RWPE2 (cell line): Measurements from ENCODE around the gene PDE4D.

Experiments
- ATAC-seq: fragments of 200-7000 bp; cut with Tn5 transposase; 3 replicates; pipeline ENCODE4 v1.9.1; 2021; ENCODE audit warnings: low read depth
- DNase-seq: peaks from one replicate; pipeline ENCODE4 v3.0.0-alpha.2; 2020; ENCODE audit warnings: low spot score
- H3K27ac ChIP-seq: fragments of 450-650 bp; 2 replicates; pipeline ENCODE4 v1.5.1; 2017; ENCODE audit warnings: mild to moderate bottlenecking; ENCODE audit not compliant: poor library complexity, severe bottlenecking
- H3K27me3 ChIP-seq: fragments of 250-450 bp; sonication (Bioruptor Pico); 2 replicates; pipeline ENCODE4 v1.5.1; 2021; ENCODE audit warnings: mild to moderate bottlenecking, moderate library complexity; ENCODE audit not compliant: insufficient read depth, poor library complexity, severe bottlenecking
- H3K36me3 ChIP-seq: fragments of 250-450 bp; sonication (Bioruptor Pico); 2 replicates; pipeline ENCODE4 v1.5.1; 2020; ENCODE audit warnings: low read depth, mild to moderate bottlenecking, moderate library complexity
- H3K4me1 ChIP-seq: fragments of 250-450 bp; sonication (Bioruptor Pico); 2 replicates; pipeline ENCODE4 v1.5.1; 2021; ENCODE audit warnings: mild to moderate bottlenecking, moderate library complexity; ENCODE audit not compliant: insufficient read depth, poor library complexity, severe bottlenecking
- H3K4me3 ChIP-seq: fragments of 250-450 bp; sonication (Bioruptor Pico); 2 replicates; pipeline ENCODE4 v1.5.1; 2021; ENCODE audit warnings: mild to moderate bottlenecking, moderate library complexity; ENCODE audit not compliant: severe bottlenecking
- H3K9me3 ChIP-seq: fragments of 250-450 bp; sonication (Bioruptor Pico); 2 replicates; pipeline ENCODE4 v1.5.1; 2021; ENCODE audit warnings: mild to moderate bottlenecking, moderate library complexity; ENCODE audit not compliant: severe bottlenecking
- TF ChIP-seq, protein P1 (sequence below): fragments of 450-650 bp; IDR thresholded peaks from one replicate; pipeline ENCODE4 v1.5.1; 2017; ENCODE audit warnings: mild to moderate bottlenecking, moderate library complexity; ENCODE audit not compliant: poor library complexity, severe bottlenecking

The PDE4D gene

DNA sequence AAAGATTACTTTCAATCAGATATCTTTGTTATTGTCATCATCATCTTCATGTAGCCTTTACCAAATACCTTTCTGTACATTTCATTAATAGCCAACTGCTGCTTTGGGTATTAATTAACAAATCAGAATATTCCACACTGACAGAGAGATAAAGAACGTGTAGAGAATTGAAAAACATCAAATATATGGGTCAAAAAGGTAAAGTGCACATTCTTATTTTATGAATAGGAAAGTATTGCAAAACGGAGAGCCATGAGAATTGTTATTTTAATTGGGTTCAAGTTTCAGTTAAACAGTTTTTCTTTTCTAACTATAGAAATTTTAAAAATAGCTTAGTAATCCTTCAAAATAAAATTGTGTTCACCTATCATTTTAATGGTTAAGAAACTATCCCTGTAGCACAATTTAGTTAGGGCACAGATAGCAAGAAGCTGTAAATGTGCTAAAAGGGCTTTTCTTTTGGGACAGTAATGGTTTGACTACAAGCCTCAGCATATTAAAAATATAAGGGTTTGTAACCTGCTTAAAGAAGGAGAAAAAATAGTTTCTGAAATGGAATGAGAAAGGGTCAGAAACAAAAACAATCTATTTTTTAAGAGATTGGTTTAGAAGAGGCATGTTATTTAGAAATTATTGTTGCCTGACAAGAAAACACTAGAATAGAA, 62.9 kb downstream of the PDE4D start:
- Histone ChIP-seq H3K4me3 (no peak overlapping the region), H3K4me1 (no peaks in the 10 kb centered on the region), H3K27me3 (peaks cover 3% of the 10 kb centered on the region), H3K9me3 (no peaks in the 10 kb centered on the region), H3K36me3 (no peaks in the 10 kb centered on the region), H3K27ac (no peak overlapping the region)
- DNase-seq: no peak
- no peak for ATAC-seq
- TF ChIP-seq, protein P1, sequence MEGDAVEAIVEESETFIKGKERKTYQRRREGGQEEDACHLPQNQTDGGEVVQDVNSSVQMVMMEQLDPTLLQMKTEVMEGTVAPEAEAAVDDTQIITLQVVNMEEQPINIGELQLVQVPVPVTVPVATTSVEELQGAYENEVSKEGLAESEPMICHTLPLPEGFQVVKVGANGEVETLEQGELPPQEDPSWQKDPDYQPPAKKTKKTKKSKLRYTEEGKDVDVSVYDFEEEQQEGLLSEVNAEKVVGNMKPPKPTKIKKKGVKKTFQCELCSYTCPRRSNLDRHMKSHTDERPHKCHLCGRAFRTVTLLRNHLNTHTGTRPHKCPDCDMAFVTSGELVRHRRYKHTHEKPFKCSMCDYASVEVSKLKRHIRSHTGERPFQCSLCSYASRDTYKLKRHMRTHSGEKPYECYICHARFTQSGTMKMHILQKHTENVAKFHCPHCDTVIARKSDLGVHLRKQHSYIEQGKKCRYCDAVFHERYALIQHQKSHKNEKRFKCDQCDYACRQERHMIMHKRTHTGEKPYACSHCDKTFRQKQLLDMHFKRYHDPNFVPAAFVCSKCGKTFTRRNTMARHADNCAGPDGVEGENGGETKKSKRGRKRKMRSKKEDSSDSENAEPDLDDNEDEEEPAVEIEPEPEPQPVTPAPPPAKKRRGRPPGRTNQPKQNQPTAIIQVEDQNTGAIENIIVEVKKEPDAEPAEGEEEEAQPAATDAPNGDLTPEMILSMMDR: no peak

- Histone ChIP-seq H3K9me3 (no peaks in the 10 kb centered on the region), H3K36me3 (no peaks in the 10 kb centered on the region), H3K4me3 (no peak overlapping the region), H3K27ac (no peak overlapping the region), H3K27me3 (peaks cover 3% of the 10 kb centered on the region), H3K4me1 (no peaks in the 10 kb centered on the region)
- ATAC-seq (no peak), DNase-seq (no peak)
- TF ChIP-seq, protein P1: no peak
These were observed 63.6 kb downstream of the PDE4D start for GRCh38 chr5:59829922-59830321.

DNA sequence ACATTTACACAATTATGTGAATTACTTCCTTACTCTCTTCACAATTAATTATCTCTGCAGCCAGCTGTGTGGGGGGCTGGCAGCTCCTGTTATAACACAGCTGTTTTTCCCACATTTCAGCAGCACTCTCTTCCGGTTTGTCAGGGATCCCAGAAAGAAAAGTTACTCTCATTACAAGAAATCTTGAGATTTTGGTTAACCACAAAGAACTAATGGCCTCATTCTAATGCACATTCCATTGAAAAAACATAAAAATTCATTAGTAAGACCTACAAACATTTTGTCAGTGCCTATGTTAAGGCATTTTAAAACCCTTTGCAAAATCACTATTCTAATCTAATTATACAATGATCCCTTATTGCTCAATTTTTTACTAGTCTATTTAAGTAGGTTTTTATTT, 64.1 kb downstream of the PDE4D start:
- Histone ChIP-seq H3K36me3 (no peaks in the 10 kb centered on the region), H3K4me1 (no peaks in the 10 kb centered on the region)

GRCh38 chr5:59828623-59829022, 64.9 kb downstream of the PDE4D start:
- Histone ChIP-seq H3K9me3 (no peaks in the 10 kb centered on the region), H3K27ac (no peak overlapping the region), H3K4me3 (no peak overlapping the region), H3K27me3 (peaks cover 3% of the 10 kb centered on the region), H3K4me1 (no peaks in the 10 kb centered on the region), H3K36me3 (no peaks in the 10 kb centered on the region)
- DNase-seq: no peak
- TF ChIP-seq, protein P1: no peak
- no peak for ATAC-seq

More for the DNA sequence above, 64.1 kb downstream of the PDE4D start:
- Histone ChIP-seq H3K27me3 (peaks cover 3% of the 10 kb centered on the region), H3K27ac (no peak overlapping the region), H3K4me3 (no peak overlapping the region), H3K9me3 (no peaks in the 10 kb centered on the region)
- TF ChIP-seq, protein P1: no peak
- ATAC-seq: peak; percentile 12; the same call in 1 of the 3 replicates
- DNase-seq: no peak

DNA sequence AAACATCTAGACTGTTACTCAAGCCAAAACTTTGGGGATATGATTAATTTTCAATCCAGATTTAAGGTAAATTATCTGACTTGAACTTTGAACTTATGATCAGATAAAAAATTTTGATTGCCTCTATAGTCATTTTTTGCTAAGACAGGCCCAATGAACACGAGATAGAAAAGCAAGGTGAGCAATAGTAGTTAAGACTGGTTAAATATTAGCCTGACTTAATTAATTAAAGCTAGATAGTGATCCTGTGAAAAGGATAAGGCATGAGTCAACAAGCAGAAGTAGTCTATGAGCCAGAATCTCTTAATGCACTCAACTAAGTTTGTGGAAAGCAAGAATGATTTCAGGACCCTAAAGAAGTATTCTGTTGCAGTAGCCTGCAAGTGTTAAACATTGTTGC, 66.5 kb downstream of the PDE4D start:
- H3K36me3 ChIP-seq: no peaks in the 10 kb centered on the region
- no peaks in the 10 kb centered on the region for H3K9me3 ChIP-seq
- no peak overlapping the region for H3K4me3 ChIP-seq
- H3K4me1 ChIP-seq: no peaks in the 10 kb centered on the region
- ATAC-seq (no peak), DNase-seq (no peak)
- H3K27me3 ChIP-seq: peaks cover 11% of the 10 kb centered on the region
- H3K27ac ChIP-seq: no peak overlapping the region
- TF ChIP-seq, protein P1: no peak
